NCI-H2029 (cell line): ENCODE data around the gene VGLL4.
A peak's percentile ranks its signal among the peaks of the same experiment; 100 is the strongest.
"Not testable (repeated sequence)": the region's sequence is repeated elsewhere in the genome, so short reads cannot be mapped to it uniquely, and the experiment has no call there.

Source experiments
- DNase-seq: peaks from one replicate; lab custom pipeline; 2025; lab: John Stamatoyannopoulos, UW

VGLL4 gene

GRCh38 chr3:11530153-11530721 lies 113.5 kb downstream of the VGLL4 start:
- DNase-seq, result no peak

GRCh38 chr3:11529281-11529680 lies 114.4 kb downstream of the VGLL4 start:
- DNase-seq, result no peak

GRCh38 chr3:11526121-11526520 lies 117.6 kb downstream of the VGLL4 start:
- DNase-seq, result not testable (repeated sequence)

- no peak for DNase-seq
Observed at GRCh38 chr3:11523572-11524101, 120.1 kb downstream of the VGLL4 start.

- DNase-seq, result no peak
Observed at GRCh38 chr3:11522953-11523571, 120.7 kb downstream of the VGLL4 start.

- DNase-seq, result no peak
Observed at GRCh38 chr3:11522398-11522715, 121.4 kb downstream of the VGLL4 start.

- DNase-seq, result no peak
Observed at GRCh38 chr3:11521167-11521566, 122.5 kb downstream of the VGLL4 start.

GRCh38 chr3:11517601-11518000 lies 126.1 kb downstream of the VGLL4 start:
- no peak for DNase-seq

- peak; percentile 58 for DNase-seq
Observed at GRCh38 chr3:11514191-11514821, 129.4 kb downstream of the VGLL4 start.

GRCh38 chr3:11513817-11514135 lies 129.9 kb downstream of the VGLL4 start:
- DNase-seq, result no peak

- not testable (repeated sequence) for DNase-seq
Observed at GRCh38 chr3:11513125-11513816, 130.4 kb downstream of the VGLL4 start.

- not testable (repeated sequence) for DNase-seq
Observed at GRCh38 chr3:11511606-11512005, 132.1 kb downstream of the VGLL4 start.

GRCh38 chr3:11510356-11510755 lies 133.4 kb downstream of the VGLL4 start:
- no peak for DNase-seq

- no peak for DNase-seq
Observed at GRCh38 chr3:11510001-11510340, 133.7 kb downstream of the VGLL4 start.

GRCh38 chr3:11509173-11510000 lies 134.3 kb downstream of the VGLL4 start:
- peak; percentile 69 for DNase-seq

- DNase-seq, result no peak
Observed at GRCh38 chr3:11508346-11509172, 135.2 kb downstream of the VGLL4 start.

- DNase-seq, result no peak
Observed at GRCh38 chr3:11507719-11508118, 136.0 kb downstream of the VGLL4 start.
